SK-N-SH (cell line): ENCODE measurements around the gene RAC3. TPM values are rescaled to one million over a fixed set of nuclear protein-coding genes. Genes with fewer than 3 reads are reported as not detected.

Source experiments
- CTCF ChIA-PET: fragments of 300-600, 350-600 bp; formaldehyde crosslinking; extraction: SDS; loops from one replicate; lab custom pipeline; 2021; lab: Yijun Ruan, JAX
- POLR2A ChIA-PET: fragments of 350-600 bp; sonication (Branson Sonifier 250); formaldehyde crosslinking; extraction: SDS; loops from one replicate; lab custom pipeline; 2020; ENCODE audit warnings: antibody characterized with exemption, inconsistent platforms; lab: Yijun Ruan, JAX
- DNase-seq: peaks from one replicate; pipeline ENCODE4 v3.0.0; 2012
- H2AFZ ChIP-seq: fragments of 200-600 bp; sonication (generic); 2 replicates; pipeline ENCODE4 v1.8.1; 2016; ENCODE audit warnings: antibody characterized with exemption, mild to moderate bottlenecking, low read depth
- H3F3A ChIP-seq: fragments of 200-600 bp; sonication (generic); replicated peaks from 2 replicates; pipeline ENCODE3; 2016; ENCODE audit warnings: antibody characterized with exemption, mild to moderate bottlenecking; ENCODE audit not compliant: insufficient read depth
- H3K27ac ChIP-seq, 2 experiments: fragments of 200-500 bp in 1 of 2; fragments of 200-600 bp in 1 of 2; sonication (Bioruptor generic) in 1 of 2; sonication (generic), shearing (Covaris generic) in 1 of 2; 2 replicates each; pipeline versions ENCODE4 v1.5.1 to v1.6.1; 2014 to 2016; ENCODE audit warnings: low read depth in 2 of 2, inconsistent platforms in 1 of 2, low read length in 1 of 2, mild to moderate bottlenecking in 1 of 2, mixed read lengths in 1 of 2
- H3K27me3 ChIP-seq: fragments of 200-600 bp; sonication (generic), shearing (Covaris generic); 2 replicates; pipeline ENCODE4 v1.6.1; 2016; ENCODE audit warnings: mixed run types; ENCODE audit not compliant: insufficient read depth
- H3K36me3 ChIP-seq, 2 experiments: fragments of 200-500 bp in 1 of 2; fragments of 200-600 bp in 1 of 2; sonication (Bioruptor generic) in 1 of 2; sonication (generic) in 1 of 2; replicated peaks in 1 of 2; 2 replicates each; pipeline versions ENCODE3 to v1.5.1; 2014 to 2016; ENCODE audit warnings: low read length in 1 of 2, mild to moderate bottlenecking in 1 of 2; ENCODE audit not compliant: insufficient read depth in 2 of 2, control insufficient read depth in 1 of 2
- H3K4me1 ChIP-seq, 2 experiments: fragments of 200-500 bp in 1 of 2; fragments of 200-600 bp in 1 of 2; sonication (Bioruptor generic) in 1 of 2; sonication (generic), shearing (Covaris generic) in 1 of 2; 2 replicates each; pipeline versions ENCODE4 v1.5.1 to v1.6.1; 2014 to 2016; ENCODE audit warnings: low read depth in 1 of 2, low read length in 1 of 2, mixed run types in 1 of 2; ENCODE audit not compliant: insufficient read depth in 2 of 2, control insufficient read depth in 1 of 2
- H3K4me2 ChIP-seq: fragments of 200-600 bp; sonication (generic), shearing (Covaris generic); 2 replicates; pipeline ENCODE4 v1.6.1; 2017; ENCODE audit warnings: mixed run types
- H3K4me3 ChIP-seq, 2 experiments: fragments of 200-500 bp in 1 of 2; fragments of 200-600 bp in 1 of 2; sonication (Bioruptor generic) in 1 of 2; sonication (generic), shearing (Covaris generic) in 1 of 2; 2 replicates each; pipeline versions ENCODE4 v1.5.1 to v1.8.1; 2014 to 2016; ENCODE audit warnings: low read depth in 2 of 2, inconsistent platforms in 1 of 2, low read length in 1 of 2, mild to moderate bottlenecking in 1 of 2, mixed read lengths in 1 of 2, moderate library complexity in 1 of 2
- H3K79me2 ChIP-seq: fragments of 200-600 bp; sonication (generic); 2 replicates; pipeline ENCODE4 v1.8.1; 2017; ENCODE audit warnings: mild to moderate bottlenecking; ENCODE audit not compliant: insufficient read depth
- H3K9ac ChIP-seq: fragments of 200-600 bp; sonication (generic); 2 replicates; pipeline ENCODE4 v1.6.1; 2017; ENCODE audit warnings: mixed run types
- H3K9me2 ChIP-seq: fragments of 200-600 bp; sonication (generic); 2 replicates; pipeline ENCODE4 v1.6.1; 2017; ENCODE audit warnings: mixed run types
- H3K9me3 ChIP-seq: fragments of 200-600 bp; sonication (generic); 2 replicates; pipeline ENCODE4 v1.6.1; 2017; ENCODE audit warnings: mixed run types, mild to moderate bottlenecking, moderate library complexity
- H4K20me1 ChIP-seq: fragments of 200-600 bp; sonication (generic); 2 replicates; pipeline ENCODE4 v1.6.1; 2017; ENCODE audit warnings: mild to moderate bottlenecking, mixed run types; ENCODE audit not compliant: insufficient read depth
- CHD2 ChIP-seq: fragments of 150-350 bp; IDR thresholded peaks from 2 replicates; pipeline ENCODE4 v1.6.1; 2018; ENCODE audit warnings: low read length; ENCODE audit not compliant: partially characterized antibody
- CTCF ChIP-seq: fragments of 200-600 bp; sonication (generic); IDR thresholded peaks from 2 replicates; pipeline ENCODE4 v1.6.1; 2017; ENCODE audit warnings: antibody characterized with exemption, mild to moderate bottlenecking, moderate library complexity
- ELF1 ChIP-seq: IDR thresholded peaks from 2 replicates; pipeline ENCODE4 v1.4.0; 2012
- EP300 ChIP-seq, 2 experiments: IDR thresholded peaks; 2 replicates each; pipeline versions ENCODE4 v1.4.0 to v1.6.1; 2012; ENCODE audit warnings: borderline replicate concordance in 1 of 2, low read depth in 1 of 2, low read length in 1 of 2
- EZH2phosphoT487 ChIP-seq: fragments of 200-600 bp; sonication (generic); IDR thresholded peaks from 2 replicates; pipeline ENCODE4 v1.6.1; 2017; ENCODE audit warnings: low read depth, mixed run types, mild to moderate bottlenecking, antibody characterized with exemption, moderate library complexity, borderline replicate concordance
- GATA2 ChIP-seq: sonication (generic); formaldehyde crosslinking; IDR thresholded peaks from 2 replicates; pipeline ENCODE4 v1.5.0; 2020; ENCODE audit warnings: mild to moderate bottlenecking, missing genetic modification reagents
- JUND ChIP-seq: IDR thresholded peaks from 2 replicates; pipeline ENCODE4 v1.4.0; 2012
- MXI1 ChIP-seq: IDR thresholded peaks from 2 replicates; pipeline ENCODE4 v1.6.1; 2012; ENCODE audit warnings: mild to moderate bottlenecking, low read depth, low read length, improper control_type of control experiment
- NRF1 ChIP-seq: IDR thresholded peaks from 2 replicates; pipeline ENCODE4 v1.6.1; 2012; ENCODE audit warnings: low read depth, mild to moderate bottlenecking, low read length
- RCOR1 ChIP-seq: fragments of 150-350 bp; IDR thresholded peaks from 2 replicates; pipeline ENCODE4 v1.6.1; 2017; ENCODE audit warnings: antibody characterized with exemption, low read length
- REST ChIP-seq: IDR thresholded peaks from 2 replicates; pipeline ENCODE4 v1.6.1; 2012; ENCODE audit warnings: mild to moderate bottlenecking, low read depth, low read length, moderate library complexity
- SIN3A ChIP-seq: IDR thresholded peaks from 2 replicates; pipeline ENCODE4 v1.6.1; 2012; ENCODE audit warnings: low read depth, mild to moderate bottlenecking, low read length, moderate library complexity, borderline replicate concordance
- TAF1 ChIP-seq: IDR thresholded peaks from 2 replicates; pipeline ENCODE4 v1.6.1; 2012; ENCODE audit warnings: low read depth, mild to moderate bottlenecking, low read length, moderate library complexity, borderline replicate concordance
- USF1 ChIP-seq: IDR thresholded peaks from 2 replicates; pipeline ENCODE4 v1.4.0; 2012; ENCODE audit warnings: low read depth, borderline replicate concordance
- USF2 ChIP-seq: fragments of 150-350 bp; IDR thresholded peaks from 2 replicates; pipeline ENCODE4 v1.6.1; 2017; ENCODE audit warnings: antibody characterized with exemption, low read length, low read depth, borderline replicate concordance
- YY1 ChIP-seq: IDR thresholded peaks from 2 replicates; pipeline ENCODE4 v1.4.0; 2012; ENCODE audit warnings: low read depth, mild to moderate bottlenecking
- WGBS: methylation state at CpG from one replicate; pipeline ENCODE4 v1.1.6; 2017; ENCODE audit warnings: low lambda C conversion rate; 5-methylcytosine and 5-hydroxymethylcytosine counted together
- polyA plus RNA-seq, 3 experiments: library from polyadenylated mRNA; depleted of rRNA; stranded (reverse); fragments of >200 nt; gene quantifications; 2 replicates each; pipeline ENCODE4 v1.2.3, GENCODE V29; 2012

The RAC3 gene
- polyA plus RNA-seq, 1 of the 3 experiments (the other 2 are of a cell fraction) = 83.6 TPM

GRCh38 chr17:81992306-81993102, 39.0 kb upstream of the RAC3 start:
- H4K20me1 ChIP-seq = no peaks in the 10 kb centered on the region; the same call in 1 of the 2 replicates
- ChIA-PET POLR2A (interaction anchor here (1.0 to 1.1 kb wide), 2 partner anchors 33 to 55 kb away, joined by 3 read pairs; no protein-coding TSS in a partner anchor), CTCF (interaction anchor here (0.7 to 6.1 kb wide), 8 partner anchors 12 to 64 kb away, joined by 3 to 64 read pairs (median 6); partner anchors contain the start of genes CENPX, LRRC45, MAFG and NOTUM)
- WGBS = 90% methylated on average over 17 of the region's 31 CpGs
- H3F3A ChIP-seq = no peaks in the 10 kb centered on the region
- no peak overlapping the region for H3K4me3 ChIP-seq
- peak; percentile 70 for DNase-seq
- no peaks in the 10 kb centered on the region for H3K9me2 ChIP-seq
- TF ChIP-seq EP300 (IDR thresholded peaks at IDR 0.05; ENCODE audit: borderline replicate concordance in 1 of 2, low read depth in 1 of 2, low read length in 1 of 2) = no peak
- no peak for TF ChIP-seq NRF1
- no peak for TF ChIP-seq USF1
- no peak for TF ChIP-seq USF2
- no peak for TF ChIP-seq ELF1
- TF ChIP-seq RCOR1 = no peak
- TF ChIP-seq SIN3A = no peak
- TF ChIP-seq EZH2phosphoT487 = no peak
- no peak for TF ChIP-seq MXI1
- no peak for TF ChIP-seq CHD2
- TF ChIP-seq JUND = no peak
- TF ChIP-seq GATA2 = no peak
- TF ChIP-seq CTCF = no peak
- TF ChIP-seq YY1 = no peak
- no peak for TF ChIP-seq TAF1
- no peak for TF ChIP-seq REST
- H3K27me3 ChIP-seq = no peaks in the 10 kb centered on the region
- no peaks in the 10 kb centered on the region for H3K9me3 ChIP-seq
- H2AFZ ChIP-seq = no peak overlapping the region
- H3K79me2 ChIP-seq = peaks cover 20% of the 10 kb centered on the region; the same call in 1 of the 2 replicates
- H3K9ac ChIP-seq = no peak overlapping the region
- H3K4me2 ChIP-seq = no peak overlapping the region
- peak overlapping the region in 1 of 2 experiments; percentile 91; a peak in 2 of 4 replicates for H3K27ac ChIP-seq
- peaks cover 0 to 11% of the 10 kb centered on the region in 2 experiments for H3K36me3 ChIP-seq
- peaks cover 0 to 25% of the 10 kb centered on the region in 2 experiments; a peak in 1 of 4 replicates for H3K4me1 ChIP-seq
